HepG2 (cell line): ENCODE data around the gene HHEX. TPM values are rescaled to one million over a fixed set of nuclear protein-coding genes. Genes with fewer than 3 reads are reported as not detected.

Experiments
- ATRX ChIP-seq: sonication (generic); formaldehyde crosslinking; IDR thresholded peaks from 2 replicates; pipeline ENCODE4 v1.4.0; 2020; ENCODE audit warnings: missing genetic modification reagents, borderline replicate concordance
- FLYWCH1 ChIP-seq: sonication (generic); formaldehyde crosslinking; IDR thresholded peaks from 2 replicates; pipeline ENCODE4 v1.8.1; 2023; ENCODE audit warnings: mild to moderate bottlenecking, missing genetic modification reagents
- FOXJ3 ChIP-seq: sonication (generic); formaldehyde crosslinking; IDR thresholded peaks from 2 replicates; pipeline ENCODE4 v1.4.0; 2020; ENCODE audit warnings: missing genetic modification reagents, mild to moderate bottlenecking, borderline replicate concordance
- GATA4 ChIP-seq: sonication (generic); IDR thresholded peaks from 2 replicates; pipeline ENCODE4 v1.6.1; 2016; ENCODE audit warnings: antibody characterized with exemption, low read depth, borderline replicate concordance
- HMG20B ChIP-seq: conservative IDR thresholded peaks from 2 replicates; pipeline ENCODE4 v1.6.1; 2016; ENCODE audit warnings: missing genetic modification reagents, missing compliant biosample characterization
- HNRNPH1 ChIP-seq: fragments of 200-400 bp; formaldehyde crosslinking; optimal IDR thresholded peaks from 2 replicates; pipeline ENCODE3; 2017; ENCODE audit warnings: mild to moderate bottlenecking, low read depth, low read length
- KAT8 ChIP-seq: IDR thresholded peaks from 2 replicates; pipeline ENCODE4 v1.6.1; 2016; ENCODE audit warnings: missing genetic modification reagents, missing compliant biosample characterization
- KDM6A ChIP-seq: IDR thresholded peaks from 2 replicates; pipeline ENCODE4 v1.6.1; 2016; ENCODE audit warnings: low read depth
- MBD4 ChIP-seq: IDR thresholded peaks from 2 replicates; pipeline ENCODE4 v1.6.1; 2012; ENCODE audit warnings: low read length, inconsistent platforms, borderline replicate concordance
- MXD4 ChIP-seq: IDR thresholded peaks from 2 replicates; pipeline ENCODE4 v1.6.1; 2016; ENCODE audit warnings: mild to moderate bottlenecking, missing biosample characterization, missing genetic modification reagents
- MXI1 ChIP-seq: IDR thresholded peaks from 3 replicates; pipeline ENCODE4 v1.6.1; 2012; ENCODE audit warnings: low read depth, low read length, inconsistent platforms, borderline replicate concordance
- NFIC ChIP-seq: IDR thresholded peaks from 2 replicates; pipeline ENCODE4 v1.6.1; 2012; ENCODE audit warnings: mild to moderate bottlenecking, low read length, inconsistent platforms
- POLR2G ChIP-seq: fragments of 200-400 bp; formaldehyde crosslinking; IDR thresholded peaks from 2 replicates; pipeline ENCODE4 v1.6.1; 2018; ENCODE audit warnings: mild to moderate bottlenecking, low read depth, low read length, moderate library complexity
- RARA ChIP-seq: IDR thresholded peaks from 2 replicates; pipeline ENCODE4 v1.6.1; 2016; ENCODE audit warnings: missing genetic modification reagents, missing compliant biosample characterization
- RORA ChIP-seq: sonication (generic); formaldehyde crosslinking; IDR thresholded peaks from 2 replicates; pipeline ENCODE4 v1.5.0; 2020; ENCODE audit warnings: mild to moderate bottlenecking, missing genetic modification reagents, moderate library complexity
- SMAD3 ChIP-seq: sonication (generic); formaldehyde crosslinking; IDR thresholded peaks from 2 replicates; pipeline ENCODE4 v1.4.0; 2020; ENCODE audit warnings: missing genetic modification reagents
- TAF1 ChIP-seq: sonication (generic); formaldehyde crosslinking; IDR thresholded peaks from 2 replicates; pipeline ENCODE4 v1.4.0; 2020; ENCODE audit warnings: missing genetic modification reagents
- TBP ChIP-seq: sonication (generic); formaldehyde crosslinking; IDR thresholded peaks from 2 replicates; pipeline ENCODE4 v1.5.0; 2020; ENCODE audit warnings: missing genetic modification reagents
- TRIM24 ChIP-seq: sonication (generic); formaldehyde crosslinking; IDR thresholded peaks from 2 replicates; pipeline ENCODE4 v1.8.0; 2022; ENCODE audit warnings: mild to moderate bottlenecking, missing genetic modification reagents
- ZBTB20 ChIP-seq: sonication (generic); formaldehyde crosslinking; IDR thresholded peaks from 2 replicates; pipeline ENCODE4 v1.8.1; 2023; ENCODE audit warnings: missing genetic modification reagents, low read depth, mild to moderate bottlenecking, borderline replicate concordance
- ZBTB42 ChIP-seq: sonication (generic); formaldehyde crosslinking; IDR thresholded peaks from 2 replicates; pipeline ENCODE4 v1.5.0; 2020; ENCODE audit warnings: mild to moderate bottlenecking, missing genetic modification reagents
- ZFP36L2 ChIP-seq: sonication (generic); formaldehyde crosslinking; IDR thresholded peaks from 2 replicates; pipeline ENCODE4 v1.4.0; 2020; ENCODE audit warnings: missing genetic modification reagents
- ZNF225 ChIP-seq: sonication (generic); formaldehyde crosslinking; IDR thresholded peaks from 2 replicates; pipeline ENCODE4 v1.4.0; 2020; ENCODE audit warnings: mild to moderate bottlenecking, missing genetic modification reagents
- ZNF326 ChIP-seq: sonication (generic); formaldehyde crosslinking; IDR thresholded peaks from 2 replicates; pipeline ENCODE4 v1.4.0; 2020; ENCODE audit warnings: missing genetic modification reagents, borderline replicate concordance
- ZNF350 ChIP-seq: sonication (generic); formaldehyde crosslinking; IDR thresholded peaks from 2 replicates; pipeline ENCODE4 v1.4.0; 2020; ENCODE audit warnings: mild to moderate bottlenecking, low read depth, missing genetic modification reagents, borderline replicate concordance
- ZNF589 ChIP-seq: sonication (generic); formaldehyde crosslinking; conservative IDR thresholded peaks from 2 replicates; pipeline ENCODE4 v1.8.0; 2022; ENCODE audit warnings: mild to moderate bottlenecking, moderate library complexity, missing genetic modification reagents
- ZNF773 ChIP-seq: sonication (generic); formaldehyde crosslinking; IDR thresholded peaks from 2 replicates; pipeline ENCODE4 v1.4.0; 2020; ENCODE audit warnings: missing genetic modification reagents, borderline replicate concordance
- polyA plus RNA-seq, 8 experiments: library from polyadenylated mRNA; depleted of rRNA in 3 of 8; stranded (reverse) in 7 of 8; unstranded in 1 of 8; fragments of >200 nt; fragmentation: Illumina TruSeq in 4 of 8; extraction: Trizol in 4 of 8; gene quantifications; 2 replicates each; pipeline versions ENCODE4 v1.2.1 to v1.2.3, GENCODE V29; 2011 to 2016; ENCODE audit warnings: low read depth in 4 of 8, missing spikeins in 1 of 8, mixed read lengths in 1 of 8; ENCODE audit not compliant: insufficient read depth in 1 of 8
- total RNA-seq, 5 experiments: library from RNA; depleted of rRNA; stranded (reverse); fragments of >200 nt; fragmentation: Illumina TruSeq; extraction: Trizol; gene quantifications; 2 replicates each; pipeline ENCODE4 v1.2.3, GENCODE V29; 2016; ENCODE audit warnings: low read depth in 1 of 5
- TF ChIP-seq, protein P1 (sequence below): sonication (generic); formaldehyde crosslinking; IDR thresholded peaks from 2 replicates; pipeline ENCODE4 v1.4.0; 2020; ENCODE audit warnings: missing genetic modification reagents, mild to moderate bottlenecking, borderline replicate concordance
- TF ChIP-seq, protein P2 (sequence below): sonication (generic); formaldehyde crosslinking; IDR thresholded peaks from 2 replicates; pipeline ENCODE4 v1.5.1; 2020; ENCODE audit warnings: missing genetic modification reagents, mild to moderate bottlenecking, borderline replicate concordance
- TF ChIP-seq, protein P3 (sequence below): sonication (generic); formaldehyde crosslinking; IDR thresholded peaks from 2 replicates; pipeline ENCODE4 v1.4.0; 2020; ENCODE audit warnings: missing genetic modification reagents, low read depth, mild to moderate bottlenecking, borderline replicate concordance

The HHEX gene
- total and polyA plus RNA-seq, 2 of the 13 experiments (the other 11 are each of a cell fraction or from before 2014, with no cell fraction given): 44.5 to 48.7 TPM

DNA sequence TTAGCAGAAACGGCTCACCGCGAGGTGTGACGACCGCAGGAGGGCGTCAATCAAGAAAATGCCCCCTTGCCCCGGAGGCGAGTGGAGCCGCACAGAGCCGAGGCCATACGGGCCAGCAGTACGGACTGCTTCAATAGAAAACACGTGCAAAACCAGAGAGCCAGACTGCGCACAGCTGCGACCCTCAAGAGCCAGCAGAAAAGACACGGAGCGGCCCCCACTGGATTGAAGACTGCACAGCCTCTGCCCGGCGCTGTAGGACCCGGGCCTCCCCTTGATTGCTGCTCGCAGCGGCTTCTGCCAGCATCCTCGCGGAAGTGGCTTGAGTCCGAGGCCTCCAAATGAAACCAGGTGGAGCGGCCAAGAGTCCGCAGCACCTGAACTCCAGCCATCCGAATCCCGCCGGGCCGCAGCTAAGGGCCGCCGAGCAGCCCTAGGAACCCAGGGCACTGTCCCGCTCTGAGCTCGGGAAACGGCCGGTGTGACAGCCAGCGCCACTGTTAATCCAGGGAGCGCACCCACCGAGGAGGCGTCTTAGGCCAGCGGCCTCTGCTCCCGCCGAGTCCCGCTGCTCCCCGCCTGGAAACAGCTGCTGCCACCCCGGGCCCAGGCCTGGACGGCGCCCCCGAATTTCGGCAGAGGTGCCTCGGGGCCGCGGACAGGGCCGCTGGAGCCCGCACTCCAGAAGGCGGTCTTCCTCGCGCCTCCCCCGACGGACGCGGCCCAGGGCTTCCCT is 660 bp upstream of the HHEX start (continued):
- TF ChIP-seq, protein P1, sequence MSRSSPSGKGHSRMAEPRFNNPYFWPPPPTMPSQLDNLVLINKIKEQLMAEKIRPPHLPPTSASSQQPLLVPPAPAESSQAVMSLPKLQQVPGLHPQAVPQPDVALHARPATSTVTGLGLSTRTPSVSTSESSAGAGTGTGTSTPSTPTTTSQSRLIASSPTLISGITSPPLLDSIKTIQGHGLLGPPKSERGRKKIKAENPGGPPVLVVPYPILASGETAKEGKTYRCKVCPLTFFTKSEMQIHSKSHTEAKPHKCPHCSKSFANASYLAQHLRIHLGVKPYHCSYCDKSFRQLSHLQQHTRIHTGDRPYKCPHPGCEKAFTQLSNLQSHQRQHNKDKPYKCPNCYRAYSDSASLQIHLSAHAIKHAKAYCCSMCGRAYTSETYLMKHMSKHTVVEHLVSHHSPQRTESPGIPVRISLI (CRISPR knock-in tag): no peak
- 0 out of 2 replicates have a peak, but pooled peaks have one; percentile 15 for TF ChIP-seq SMAD3
- no peak for TF ChIP-seq TRIM24
- no peak for TF ChIP-seq GATA4
- TF ChIP-seq RORA: no peak
- no peak for TF ChIP-seq ZBTB20 (CRISPR knock-in tag)
- no peak for TF ChIP-seq HNRNPH1
- no peak for TF ChIP-seq MBD4
- no peak for TF ChIP-seq FLYWCH1 (CRISPR knock-in tag)
- peak; percentile 38; the same call in 1 of the 3 replicates for TF ChIP-seq MXI1
- no peak for TF ChIP-seq ZNF326 (CRISPR knock-in tag)
- TF ChIP-seq TAF1 (CRISPR knock-in tag): peak; percentile 45; the same call in 1 of the 2 replicates
- TF ChIP-seq ZNF589: no peak
- TF ChIP-seq NFIC: no peak
- TF ChIP-seq KDM6A (CRISPR knock-in tag): no peak
- TF ChIP-seq RARA (CRISPR knock-in tag): 0 out of 2 replicates have a peak, but pooled peaks have one; percentile 21
- TF ChIP-seq, protein P2, sequence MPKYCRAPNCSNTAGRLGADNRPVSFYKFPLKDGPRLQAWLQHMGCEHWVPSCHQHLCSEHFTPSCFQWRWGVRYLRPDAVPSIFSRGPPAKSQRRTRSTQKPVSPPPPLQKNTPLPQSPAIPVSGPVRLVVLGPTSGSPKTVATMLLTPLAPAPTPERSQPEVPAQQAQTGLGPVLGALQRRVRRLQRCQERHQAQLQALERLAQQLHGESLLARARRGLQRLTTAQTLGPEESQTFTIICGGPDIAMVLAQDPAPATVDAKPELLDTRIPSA: peak; percentile 77; the same call in 1 of the 2 replicates
- TF ChIP-seq ATRX: no peak
- TF ChIP-seq HMG20B (CRISPR knock-in tag): no peak; the same call in 1 of the 2 replicates
- TF ChIP-seq, protein P3, sequence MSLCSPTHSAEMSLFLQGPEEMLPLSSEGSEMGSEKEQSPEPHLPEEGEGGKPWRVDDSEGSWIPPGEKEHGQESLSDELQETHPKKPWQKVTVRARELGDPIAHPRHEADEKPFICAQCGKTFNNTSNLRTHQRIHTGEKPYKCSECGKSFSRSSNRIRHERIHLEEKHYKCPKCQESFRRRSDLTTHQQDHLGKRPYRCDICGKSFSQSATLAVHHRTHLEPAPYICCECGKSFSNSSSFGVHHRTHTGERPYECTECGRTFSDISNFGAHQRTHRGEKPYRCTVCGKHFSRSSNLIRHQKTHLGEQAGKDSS: no peak; the same call in 1 of the 2 replicates
- TF ChIP-seq ZNF225 (CRISPR knock-in tag): peak; percentile 59; the same call in 1 of the 2 replicates
- 0 out of 2 replicates have a peak, but pooled peaks have one; percentile 71 for TF ChIP-seq ZBTB42
- no peak for TF ChIP-seq ZFP36L2 (CRISPR knock-in tag)
- peak; percentile 80 for TF ChIP-seq ZNF350 (CRISPR knock-in tag)
- TF ChIP-seq TBP: no peak
- no peak for TF ChIP-seq POLR2G
- TF ChIP-seq FOXJ3 (CRISPR knock-in tag): peak; percentile 26; the same call in 1 of the 2 replicates
- 0 out of 2 replicates have a peak, but pooled peaks have one; percentile 71 for TF ChIP-seq MXD4 (CRISPR knock-in tag)
- no peak for TF ChIP-seq ZNF773 (CRISPR knock-in tag)
- no peak; the same call in 1 of the 2 replicates for TF ChIP-seq KAT8 (CRISPR knock-in tag)
